Measurements from ENCODE around the gene ARVCF.
A peak's percentile ranks its signal among the peaks of the same experiment; 100 is the strongest.

The ARVCF gene

GRCh38 chr22:19970479-19971275 is 45.9 kb downstream of the ARVCF start:
- Histone ChIP-seq H3K27me3 (replicated peaks; ENCODE audit: control insufficient read depth, insufficient read depth, low read length) (no peaks in the 10 kb centered on the region), H3K4me3 (replicated peaks; ENCODE audit: low read depth, low read length) (no peak overlapping the region), H3K36me3 (ENCODE audit: control insufficient read depth, insufficient read depth, low read length) (peaks cover 7% of the 10 kb centered on the region)
- DNase-seq (ENCODE audit: extremely low read depth, insufficient read length) = peak; percentile 80
- peak; percentile 99 for TF ChIP-seq CTCF (IDR thresholded peaks at IDR 0.05; ENCODE audit: insufficient read depth, low read length, poor library complexity, severe bottlenecking)

GRCh38 chr22:19970031-19970478 is 46.6 kb downstream of the ARVCF start:
- no peaks in the 10 kb centered on the region for H3K27me3 ChIP-seq (replicated peaks; ENCODE audit: control insufficient read depth, insufficient read depth, low read length)
- DNase-seq (ENCODE audit: extremely low read depth, insufficient read length) = no peak
- peaks cover 7% of the 10 kb centered on the region for H3K36me3 ChIP-seq (ENCODE audit: control insufficient read depth, insufficient read depth, low read length)
- no peak overlapping the region for H3K4me3 ChIP-seq (replicated peaks; ENCODE audit: low read depth, low read length)
- no peak for TF ChIP-seq CTCF (IDR thresholded peaks at IDR 0.05; ENCODE audit: insufficient read depth, low read length, poor library complexity, severe bottlenecking)

GRCh38 chr22:19969141-19969928 is 47.3 kb downstream of the ARVCF start:
- Histone ChIP-seq H3K4me3 (replicated peaks; ENCODE audit: low read depth, low read length) (no peak overlapping the region), H3K27me3 (replicated peaks; ENCODE audit: control insufficient read depth, insufficient read depth, low read length) (no peaks in the 10 kb centered on the region), H3K36me3 (ENCODE audit: control insufficient read depth, insufficient read depth, low read length) (peaks cover 12% of the 10 kb centered on the region)
- DNase-seq (ENCODE audit: extremely low read depth, insufficient read length) = no peak
- no peak for TF ChIP-seq CTCF (IDR thresholded peaks at IDR 0.05; ENCODE audit: insufficient read depth, low read length, poor library complexity, severe bottlenecking)

DNA sequence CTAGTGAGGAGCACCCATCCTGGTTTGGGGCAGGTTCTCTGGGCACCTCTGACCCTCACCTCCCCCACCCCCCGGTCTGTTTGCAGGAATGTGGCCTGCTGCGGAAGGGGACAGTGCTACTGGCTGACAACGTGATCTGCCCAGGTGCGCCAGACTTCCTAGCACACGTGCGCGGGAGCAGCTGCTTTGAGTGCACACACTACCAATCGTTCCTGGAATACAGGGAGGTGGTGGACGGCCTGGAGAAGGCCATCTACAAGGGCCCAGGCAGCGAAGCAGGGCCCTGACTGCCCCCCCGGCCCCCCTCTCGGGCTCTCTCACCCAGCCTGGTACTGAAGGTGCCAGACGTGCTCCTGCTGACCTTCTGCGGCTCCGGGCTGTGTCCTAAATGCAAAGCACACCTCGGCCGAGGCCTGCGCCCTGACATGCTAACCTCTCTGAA is 48.2 kb downstream of the ARVCF start:
- H3K27me3 ChIP-seq (replicated peaks; ENCODE audit: control insufficient read depth, insufficient read depth, low read length) = no peaks in the 10 kb centered on the region
- no peak overlapping the region for H3K4me3 ChIP-seq (replicated peaks; ENCODE audit: low read depth, low read length)
- TF ChIP-seq CTCF (IDR thresholded peaks at IDR 0.05; ENCODE audit: insufficient read depth, low read length, poor library complexity, severe bottlenecking) = no peak
- H3K36me3 ChIP-seq (ENCODE audit: control insufficient read depth, insufficient read depth, low read length) = peaks cover 17% of the 10 kb centered on the region
- no peak for DNase-seq (ENCODE audit: extremely low read depth, insufficient read length)

- Histone ChIP-seq H3K4me3 (replicated peaks; ENCODE audit: low read depth, low read length) (no peak overlapping the region), H3K27me3 (replicated peaks; ENCODE audit: control insufficient read depth, insufficient read depth, low read length) (no peaks in the 10 kb centered on the region), H3K36me3 (ENCODE audit: control insufficient read depth, insufficient read depth, low read length) (peaks cover 17% of the 10 kb centered on the region)
- DNase-seq (ENCODE audit: extremely low read depth, insufficient read length) = no peak
- TF ChIP-seq CTCF (IDR thresholded peaks at IDR 0.05; ENCODE audit: insufficient read depth, low read length, poor library complexity, severe bottlenecking) = no peak
These were observed 48.7 kb downstream of the ARVCF start for GRCh38 chr22:19967850-19968449.

All from GM06990 (cell line).